ENCODE measurements around the gene PLLP. TPM values are rescaled to one million over a fixed set of nuclear protein-coding genes. Genes with fewer than 3 reads are reported as not detected.

The PLLP gene
- total RNA-seq, 1 experiment from 2014 or later = 3.1 TPM

DNA sequence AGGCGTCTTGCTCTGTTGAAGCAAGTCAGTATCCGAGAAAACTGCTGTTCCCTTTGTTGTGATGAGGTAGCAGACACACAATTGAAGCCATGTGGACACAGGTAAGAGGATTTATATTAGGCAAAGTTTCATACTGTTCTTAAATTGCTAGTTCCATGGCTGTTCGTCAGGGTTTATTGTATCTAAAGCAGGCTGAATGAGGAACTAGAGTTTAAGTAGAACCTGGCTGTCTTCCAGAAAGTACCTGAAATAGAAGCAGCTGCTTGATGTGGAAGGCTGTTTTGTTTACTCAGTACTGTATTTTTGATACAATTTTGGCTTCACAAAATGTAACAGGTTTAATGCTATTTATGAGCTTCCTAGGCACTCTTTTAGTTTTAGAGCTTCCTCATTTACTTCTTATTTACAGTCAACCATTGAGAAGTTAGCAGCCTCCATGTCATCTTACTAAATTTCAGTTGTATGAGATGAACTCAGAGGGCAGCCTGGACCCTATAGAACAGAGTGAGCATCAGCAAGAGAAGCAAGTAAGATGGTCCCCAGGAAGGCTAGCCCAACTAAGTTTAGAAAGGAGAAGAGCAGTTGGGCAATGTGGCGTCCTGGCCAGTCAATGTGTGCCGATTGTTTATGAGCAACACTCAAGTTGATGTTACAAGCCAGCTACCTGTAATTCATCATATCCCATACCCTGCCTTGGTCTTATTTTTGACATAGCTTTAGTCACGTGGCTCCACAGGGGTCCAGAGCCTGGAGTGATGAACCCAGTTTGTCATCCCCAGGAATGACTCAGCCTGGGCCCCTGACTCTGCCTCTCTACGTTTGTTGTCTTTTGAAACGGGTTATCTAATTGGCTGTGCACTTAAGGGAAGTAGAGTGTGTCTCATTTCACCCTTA lies 49.1 kb downstream of the PLLP start:
- H3K27ac ChIP-seq (ENCODE audit: low read depth, low read length) = no peak overlapping the region
- ChIA-PET CTCF (no interaction called here), RAD21 (ENCODE audit: low non-redundant PET in 1 of 2, low total read pairs in 2 of 2, uncharacterized antibody in 2 of 2, unreplicated experiment in 2 of 2) (no interaction called here), POLR2A (interaction anchor here (0.6 kb wide), 1 partner anchor 90 kb away, joined by 4 read pairs; no protein-coding TSS in a partner anchor)
- no peaks in the 10 kb centered on the region for H4K20me1 ChIP-seq (ENCODE audit: insufficient read depth)
- peak overlapping the region; percentile 5; the same call in 1 of the 2 replicates for H3K4me2 ChIP-seq (ENCODE audit: low read length)
- no peak overlapping the region for H3K9ac ChIP-seq (ENCODE audit: low read length)
- intact Hi-C loops (cut with micrococcal nuclease) = no loop called here
- TF ChIP-seq EZH2phosphoT487 (IDR thresholded peaks at IDR 0.05; ENCODE audit: borderline replicate concordance) = no peak
- TF ChIP-seq FOSL1 (IDR thresholded peaks at IDR 0.05; ENCODE audit: low read depth) = 0 out of 2 replicates have a peak, but pooled peaks have one; percentile 18
- H3K9me3 ChIP-seq (ENCODE audit: control insufficient read depth in 1 of 2, insufficient read depth in 1 of 2, low read depth in 1 of 2, low read length in 2 of 2) = no peaks in the 10 kb centered on the region
- no peak for DNase-seq (ENCODE audit: low read depth, low spot score)
- no peaks in the 10 kb centered on the region for H3K79me2 ChIP-seq (ENCODE audit: insufficient read depth, low read length)
- H3K4me1 ChIP-seq (ENCODE audit: control insufficient read depth in 1 of 2, insufficient read depth in 2 of 2, low read length in 2 of 2) = peaks cover 0 to 13% of the 10 kb centered on the region in 2 experiments; a peak in 2 of 4 replicates
- no peaks in the 10 kb centered on the region for H3K9me2 ChIP-seq (ENCODE audit: insufficient read depth)
- H3K36me3 ChIP-seq (ENCODE audit: control insufficient read depth in 1 of 2, insufficient read depth in 2 of 2, low read length in 2 of 2) = peaks cover 12 to 38% of the 10 kb centered on the region in 2 experiments; a peak in 3 of 4 replicates
- H2AFZ ChIP-seq (ENCODE audit: low read depth, low read length, poor library complexity, severe bottlenecking) = no peak overlapping the region
- peak; percentile 50; the same call in 1 of the 2 replicates for ATAC-seq
- H3K4me3 ChIP-seq (replicated peaks in 1 of 2; ENCODE audit: low read depth in 1 of 2, low read length in 2 of 2) = no peak overlapping the region
- no TSS peak for BruUV-seq (replicated peaks)
- no peaks in the 10 kb centered on the region for H3K27me3 ChIP-seq (ENCODE audit: insufficient read depth, low read length)

DNA sequence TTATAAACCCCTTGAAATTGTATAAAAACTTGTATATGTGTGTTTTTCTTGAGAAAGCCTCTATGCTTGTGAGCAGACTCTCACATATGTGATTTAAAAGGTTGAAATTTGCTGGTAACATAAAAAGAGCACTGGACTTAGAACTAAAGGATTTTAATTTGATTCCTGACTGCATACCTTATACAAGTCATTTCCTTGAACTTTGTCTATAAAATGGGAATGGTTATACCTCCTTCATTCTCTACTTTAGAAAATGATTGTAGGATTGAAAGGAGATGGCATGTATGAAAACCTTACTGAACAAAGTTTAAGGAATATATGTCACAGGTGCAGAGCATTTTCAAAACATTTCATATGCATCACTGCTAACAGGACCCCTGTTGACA lies 49.8 kb downstream of the PLLP start:
- Histone ChIP-seq H3K27me3 (ENCODE audit: insufficient read depth, low read length) (no peaks in the 10 kb centered on the region), H3K9me3 (ENCODE audit: control insufficient read depth in 1 of 2, insufficient read depth in 1 of 2, low read depth in 1 of 2, low read length in 2 of 2) (no peaks in the 10 kb centered on the region), H3K4me1 (ENCODE audit: control insufficient read depth in 1 of 2, insufficient read depth in 2 of 2, low read length in 2 of 2) (peaks cover 0 to 13% of the 10 kb centered on the region in 2 experiments; a peak in 2 of 4 replicates), H2AFZ (ENCODE audit: low read depth, low read length, poor library complexity, severe bottlenecking) (no peak overlapping the region), H4K20me1 (ENCODE audit: insufficient read depth) (no peaks in the 10 kb centered on the region), H3K9me2 (ENCODE audit: insufficient read depth) (no peaks in the 10 kb centered on the region), H3K79me2 (ENCODE audit: insufficient read depth, low read length) (no peaks in the 10 kb centered on the region), H3K4me2 (ENCODE audit: low read length) (no peak overlapping the region), H3K9ac (ENCODE audit: low read length) (no peak overlapping the region), H3K27ac (ENCODE audit: low read depth, low read length) (no peak overlapping the region), H3K36me3 (ENCODE audit: control insufficient read depth in 1 of 2, insufficient read depth in 2 of 2, low read length in 2 of 2) (peaks cover 12 to 37% of the 10 kb centered on the region in 2 experiments; a peak in 3 of 4 replicates), H3K4me3 (replicated peaks in 1 of 2; ENCODE audit: low read depth in 1 of 2, low read length in 2 of 2) (no peak overlapping the region)
- intact Hi-C loops (cut with micrococcal nuclease) = no loop called here
- BruUV-seq (replicated peaks) = no TSS peak
- DNase-seq (ENCODE audit: low read depth, low spot score) (no peak), ATAC-seq (no peak)
- ChIA-PET CTCF (no interaction called here), RAD21 (ENCODE audit: low non-redundant PET in 1 of 2, low total read pairs in 2 of 2, uncharacterized antibody in 2 of 2, unreplicated experiment in 2 of 2) (no interaction called here), POLR2A (no interaction called here)
- TF ChIP-seq EGR1 (IDR thresholded peaks at IDR 0.05; ENCODE audit: low read depth) (no peak), SIN3A (IDR thresholded peaks at IDR 0.05; ENCODE audit: low read depth) (no peak), TCF7L2 (IDR thresholded peaks at IDR 0.05; ENCODE audit: borderline replicate concordance, extremely low read depth, insufficient read depth, insufficient read length) (no peak), YY1 (IDR thresholded peaks at IDR 0.05; ENCODE audit: extremely low read depth, insufficient replicate concordance, low read depth, low read length) (no peak), EZH2phosphoT487 (IDR thresholded peaks at IDR 0.05; ENCODE audit: borderline replicate concordance) (no peak), CBX3 (IDR thresholded peaks at IDR 0.05; ENCODE audit: low read depth) (no peak), EZH2 (IDR thresholded peaks at IDR 0.05) (no peak), ELF1 (IDR thresholded peaks at IDR 0.05; ENCODE audit: borderline replicate concordance, low read depth) (no peak), ZFX (IDR thresholded peaks at IDR 0.05) (no peak), POLR2A (IDR thresholded peaks at IDR 0.05; ENCODE audit: borderline replicate concordance, extremely low read depth, insufficient read depth, insufficient read length) (no peak), FOSL1 (IDR thresholded peaks at IDR 0.05; ENCODE audit: low read depth) (no peak), RAD21 (IDR thresholded peaks at IDR 0.05; ENCODE audit: low read depth) (no peak)
- TF ChIP-seq, protein P1, sequence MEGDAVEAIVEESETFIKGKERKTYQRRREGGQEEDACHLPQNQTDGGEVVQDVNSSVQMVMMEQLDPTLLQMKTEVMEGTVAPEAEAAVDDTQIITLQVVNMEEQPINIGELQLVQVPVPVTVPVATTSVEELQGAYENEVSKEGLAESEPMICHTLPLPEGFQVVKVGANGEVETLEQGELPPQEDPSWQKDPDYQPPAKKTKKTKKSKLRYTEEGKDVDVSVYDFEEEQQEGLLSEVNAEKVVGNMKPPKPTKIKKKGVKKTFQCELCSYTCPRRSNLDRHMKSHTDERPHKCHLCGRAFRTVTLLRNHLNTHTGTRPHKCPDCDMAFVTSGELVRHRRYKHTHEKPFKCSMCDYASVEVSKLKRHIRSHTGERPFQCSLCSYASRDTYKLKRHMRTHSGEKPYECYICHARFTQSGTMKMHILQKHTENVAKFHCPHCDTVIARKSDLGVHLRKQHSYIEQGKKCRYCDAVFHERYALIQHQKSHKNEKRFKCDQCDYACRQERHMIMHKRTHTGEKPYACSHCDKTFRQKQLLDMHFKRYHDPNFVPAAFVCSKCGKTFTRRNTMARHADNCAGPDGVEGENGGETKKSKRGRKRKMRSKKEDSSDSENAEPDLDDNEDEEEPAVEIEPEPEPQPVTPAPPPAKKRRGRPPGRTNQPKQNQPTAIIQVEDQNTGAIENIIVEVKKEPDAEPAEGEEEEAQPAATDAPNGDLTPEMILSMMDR (IDR thresholded peaks at IDR 0.05 in 2 of 3, conservative IDR thresholded peaks at IDR 0.05 in 1 of 3; ENCODE audit: borderline replicate concordance in 1 of 3, insufficient read depth in 1 of 3, low read depth in 2 of 3, low read length in 2 of 3) = no peak
- TF ChIP-seq, protein P2, sequence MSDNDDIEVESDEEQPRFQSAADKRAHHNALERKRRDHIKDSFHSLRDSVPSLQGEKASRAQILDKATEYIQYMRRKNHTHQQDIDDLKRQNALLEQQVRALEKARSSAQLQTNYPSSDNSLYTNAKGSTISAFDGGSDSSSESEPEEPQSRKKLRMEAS (IDR thresholded peaks at IDR 0.05) = no peak
- TF ChIP-seq, protein P3, sequence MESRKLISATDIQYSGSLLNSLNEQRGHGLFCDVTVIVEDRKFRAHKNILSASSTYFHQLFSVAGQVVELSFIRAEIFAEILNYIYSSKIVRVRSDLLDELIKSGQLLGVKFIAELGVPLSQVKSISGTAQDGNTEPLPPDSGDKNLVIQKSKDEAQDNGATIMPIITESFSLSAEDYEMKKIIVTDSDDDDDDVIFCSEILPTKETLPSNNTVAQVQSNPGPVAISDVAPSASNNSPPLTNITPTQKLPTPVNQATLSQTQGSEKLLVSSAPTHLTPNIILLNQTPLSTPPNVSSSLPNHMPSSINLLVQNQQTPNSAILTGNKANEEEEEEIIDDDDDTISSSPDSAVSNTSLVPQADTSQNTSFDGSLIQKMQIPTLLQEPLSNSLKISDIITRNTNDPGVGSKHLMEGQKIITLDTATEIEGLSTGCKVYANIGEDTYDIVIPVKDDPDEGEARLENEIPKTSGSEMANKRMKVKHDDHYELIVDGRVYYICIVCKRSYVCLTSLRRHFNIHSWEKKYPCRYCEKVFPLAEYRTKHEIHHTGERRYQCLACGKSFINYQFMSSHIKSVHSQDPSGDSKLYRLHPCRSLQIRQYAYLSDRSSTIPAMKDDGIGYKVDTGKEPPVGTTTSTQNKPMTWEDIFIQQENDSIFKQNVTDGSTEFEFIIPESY (IDR thresholded peaks at IDR 0.05; ENCODE audit: extremely low read depth, insufficient replicate concordance, low read length) = no peak
